ENCODE data around the gene RGS12. TPM values are rescaled to one million over a fixed set of nuclear protein-coding genes. Genes with fewer than 3 reads are reported as not detected.

The RGS12 gene
- total and polyA plus RNA-seq, 2 donors (not counting 1 experiment from before 2014, with no cell fraction given): 3.5 to 13.9 TPM

- Histone ChIP-seq H3K27ac (ENCODE audit: low read length in 2 of 2) (no peak overlapping the region), H3K4me1 (ENCODE audit: control insufficient read depth in 2 of 2, insufficient read depth in 2 of 2, low read length in 2 of 2) (peaks cover 25 to 37% of the 10 kb centered on the region in 2 donors), H3K9me3 (ENCODE audit: control extremely low read depth in 1 of 3, control insufficient read depth in 2 of 3, insufficient read depth in 1 of 3, low read length in 2 of 3) (peaks cover 0 to 4% (median 0%) of the 10 kb centered on the region in 3 donors), H3K9ac (ENCODE audit: low read length) (no peak overlapping the region), H3K4me3 (ENCODE audit: control extremely low read depth in 1 of 5, extremely low read depth in 1 of 5, insufficient read depth in 1 of 5, low read depth in 2 of 5, low read length in 4 of 5) (no peak overlapping the region), H4K20me1 (ENCODE audit: control insufficient read depth, insufficient read depth, low read length, poor library complexity, severe bottlenecking) (no peaks in the 10 kb centered on the region), H2AFZ (ENCODE audit: insufficient read depth, low read depth, low read length, poor library complexity, severe bottlenecking) (no peak overlapping the region), H3K4me2 (replicated peaks; ENCODE audit: low read depth, low read length, poor library complexity, severe bottlenecking) (no peak overlapping the region), H3K79me2 (ENCODE audit: control insufficient read depth, insufficient read depth, low read length) (peaks cover 10% of the 10 kb centered on the region), H3K27me3 (replicated peaks in 1 of 4; ENCODE audit: control extremely low read depth in 1 of 4, control insufficient read depth in 3 of 4, insufficient read depth in 4 of 4, low read length in 3 of 4) (no peaks in the 10 kb centered on the region), H3K36me3 (replicated peaks in 1 of 2; ENCODE audit: control extremely low read depth in 1 of 2, control insufficient read depth in 1 of 2, extremely low read depth in 1 of 2, insufficient read depth in 2 of 2, low read length in 1 of 2) (no peaks in the 10 kb centered on the region)
- Mint-ChIP-seq H3K27me3 (no peaks in the 10 kb centered on the region), H3K4me3 (no peak overlapping the region), H3K9me3 (ENCODE audit: insufficient read depth) (no peaks in the 10 kb centered on the region), H3K4me1 (peaks cover 42% of the 10 kb centered on the region), H3K27ac (no peak overlapping the region)
- ChIA-PET CTCF (no interaction called here), POLR2A (no interaction called here)
- WGBS (ENCODE audit: insufficient coverage): 45% methylated on average over 6 of the region's 8 CpGs
- DNase-seq: no peak
- intact Hi-C loops (cut with micrococcal nuclease): no loop called here
- ATAC-seq (ENCODE audit: low read depth): no peak
- TF ChIP-seq EZH2 (IDR thresholded peaks at IDR 0.05; ENCODE audit: borderline replicate concordance, insufficient read depth, low read depth, low read length, poor library complexity, severe bottlenecking): no peak
- TF ChIP-seq CTCF (IDR thresholded peaks at IDR 0.05): no peak
These were observed 13.6 kb downstream of the RGS12 start for GRCh38 chr4:3306450-3306849.

DNA sequence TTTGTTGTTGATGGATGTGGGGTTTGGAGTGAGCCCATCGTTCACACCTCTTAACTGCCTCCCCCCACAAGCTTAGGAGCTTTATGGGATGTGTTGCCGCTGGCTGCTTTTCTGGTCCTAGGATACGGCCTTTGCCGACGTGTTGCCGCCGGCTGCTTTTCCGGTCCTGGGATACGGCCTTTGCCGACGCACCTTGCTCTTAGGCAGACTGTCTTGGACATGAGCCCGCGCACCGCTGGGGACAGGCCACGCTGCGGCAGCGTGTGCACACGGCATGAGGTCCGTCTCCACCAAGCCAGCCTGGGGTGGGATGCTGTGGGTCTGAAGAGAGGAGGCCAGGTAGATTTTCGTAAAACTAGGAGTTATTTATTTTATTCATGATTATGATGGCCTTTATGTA is 14.2 kb downstream of the RGS12 start:
- no peak overlapping the region for H3K4me3 ChIP-seq (ENCODE audit: control extremely low read depth in 1 of 5, extremely low read depth in 1 of 5, insufficient read depth in 1 of 5, low read depth in 2 of 5, low read length in 4 of 5)
- no peak overlapping the region for H3K9ac ChIP-seq (ENCODE audit: low read length)
- TF ChIP-seq EZH2 (IDR thresholded peaks at IDR 0.05; ENCODE audit: borderline replicate concordance, insufficient read depth, low read depth, low read length, poor library complexity, severe bottlenecking): no peak
- TF ChIP-seq CTCF (IDR thresholded peaks at IDR 0.05): no peak
- H3K4me1 ChIP-seq (ENCODE audit: control insufficient read depth in 2 of 2, insufficient read depth in 2 of 2, low read length in 2 of 2): peaks cover 19 to 31% of the 10 kb centered on the region in 2 donors
- Mint-ChIP-seq H3K4me3 (no peak overlapping the region), H3K27me3 (no peaks in the 10 kb centered on the region), H3K4me1 (peaks cover 36% of the 10 kb centered on the region), H3K27ac (no peak overlapping the region), H3K9me3 (ENCODE audit: insufficient read depth) (no peaks in the 10 kb centered on the region)
- H3K27me3 ChIP-seq (replicated peaks in 1 of 4; ENCODE audit: control extremely low read depth in 1 of 4, control insufficient read depth in 3 of 4, insufficient read depth in 4 of 4, low read length in 3 of 4): no peaks in the 10 kb centered on the region
- peaks cover 10% of the 10 kb centered on the region for H3K79me2 ChIP-seq (ENCODE audit: control insufficient read depth, insufficient read depth, low read length)
- WGBS (ENCODE audit: insufficient coverage): 98% methylated on average over 12 of the region's 20 CpGs
- CTCF ChIA-PET: no interaction called here
- H3K36me3 ChIP-seq (replicated peaks in 1 of 2; ENCODE audit: control extremely low read depth in 1 of 2, control insufficient read depth in 1 of 2, extremely low read depth in 1 of 2, insufficient read depth in 2 of 2, low read length in 1 of 2): no peaks in the 10 kb centered on the region
- H2AFZ ChIP-seq (ENCODE audit: insufficient read depth, low read depth, low read length, poor library complexity, severe bottlenecking): no peak overlapping the region
- ATAC-seq (ENCODE audit: low read depth) (no peak), DNase-seq (no peak)
- H3K27ac ChIP-seq (ENCODE audit: low read length in 2 of 2): no peak overlapping the region
- no peak overlapping the region for H3K4me2 ChIP-seq (replicated peaks; ENCODE audit: low read depth, low read length, poor library complexity, severe bottlenecking)
- intact Hi-C loops (cut with micrococcal nuclease): no loop called here
- POLR2A ChIA-PET: no interaction called here
- H3K9me3 ChIP-seq (ENCODE audit: control extremely low read depth in 1 of 3, control insufficient read depth in 2 of 3, insufficient read depth in 1 of 3, low read length in 2 of 3): peaks cover 0 to 4% (median 0%) of the 10 kb centered on the region in 3 donors
- H4K20me1 ChIP-seq (ENCODE audit: control insufficient read depth, insufficient read depth, low read length, poor library complexity, severe bottlenecking): no peaks in the 10 kb centered on the region

Measured in B cell (primary cell).